ENCODE results near the gene TMIGD3.

The TMIGD3 gene

DNA sequence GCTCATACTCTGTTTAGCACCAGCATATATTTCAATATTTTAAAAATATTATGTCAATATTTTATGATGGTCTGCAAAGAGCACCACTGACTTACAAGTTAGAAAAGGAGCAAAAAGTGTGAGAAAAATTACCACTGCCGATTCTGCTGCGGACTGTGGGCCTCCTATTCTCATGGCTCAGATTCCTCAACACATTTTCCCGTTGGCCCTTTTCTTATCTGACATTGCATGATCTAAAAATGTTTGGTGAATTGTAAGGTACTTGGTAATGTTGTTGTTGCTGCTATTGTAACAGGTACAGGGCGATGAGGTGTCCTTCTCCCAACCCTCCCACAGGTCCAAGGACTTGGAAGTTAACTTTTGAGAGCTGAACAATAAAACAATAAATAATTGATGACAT lies 28.9 kb downstream of the TMIGD3 start:
- DNase-seq = no peak

DNA sequence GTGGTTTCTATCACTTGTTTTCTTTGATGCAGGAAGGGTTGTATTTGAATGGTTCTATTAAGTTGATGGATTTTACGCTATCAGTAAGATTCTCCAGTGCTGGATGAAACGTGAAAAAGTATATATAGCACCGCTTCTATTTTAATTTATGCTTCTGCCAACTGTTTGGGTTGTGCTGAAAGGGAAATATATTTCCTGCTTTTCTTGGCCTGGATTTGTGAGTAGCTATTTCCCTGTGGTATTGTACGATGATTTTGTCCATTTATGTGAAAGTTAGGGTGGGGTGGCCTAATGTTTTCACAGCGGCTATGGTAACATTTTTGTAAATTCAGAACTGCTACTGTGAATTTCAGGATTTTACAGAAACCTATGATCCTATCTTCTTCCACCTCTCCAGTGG lies 29.3 kb downstream of the TMIGD3 start:
- peak; percentile 11 for DNase-seq

DNA sequence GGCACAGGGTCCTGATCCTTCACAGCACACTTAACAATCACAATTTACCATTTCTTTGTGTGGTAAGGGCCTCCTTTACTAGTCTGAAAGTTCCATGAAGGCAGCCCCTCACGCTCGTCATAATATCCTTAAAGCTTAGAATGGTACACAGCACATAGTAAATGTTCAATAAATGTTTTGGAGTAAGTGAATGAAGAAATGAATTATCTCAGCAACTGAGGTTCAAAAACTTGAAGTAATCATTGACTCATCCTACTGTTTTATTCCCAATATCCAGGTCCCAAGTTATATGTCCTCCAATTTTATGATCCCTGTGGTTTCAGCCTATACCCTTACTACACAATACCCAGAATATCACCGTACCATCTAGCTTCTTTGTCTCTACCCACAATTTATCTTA lies 31.9 kb downstream of the TMIGD3 start:
- DNase-seq = no peak

DNA sequence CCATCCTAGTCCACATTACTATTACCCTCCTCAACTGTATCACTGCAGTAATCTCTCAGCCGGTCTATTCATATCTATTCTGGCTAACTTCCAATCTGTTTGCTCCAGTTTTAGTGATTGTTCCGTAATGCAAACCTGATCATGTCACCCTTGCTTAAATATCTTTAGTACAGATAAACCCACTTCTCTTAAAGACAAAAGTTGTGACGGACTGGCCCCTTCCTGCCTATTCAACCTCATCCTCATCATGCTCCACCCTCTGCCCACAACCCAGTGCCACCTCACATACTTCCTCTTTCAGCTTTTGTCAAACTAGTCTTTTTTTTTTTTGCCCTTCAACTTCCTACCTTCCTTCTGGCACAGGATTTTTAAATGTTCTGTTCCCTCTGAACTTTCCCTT lies 32.4 kb downstream of the TMIGD3 start:
- no peak for DNase-seq

DNA sequence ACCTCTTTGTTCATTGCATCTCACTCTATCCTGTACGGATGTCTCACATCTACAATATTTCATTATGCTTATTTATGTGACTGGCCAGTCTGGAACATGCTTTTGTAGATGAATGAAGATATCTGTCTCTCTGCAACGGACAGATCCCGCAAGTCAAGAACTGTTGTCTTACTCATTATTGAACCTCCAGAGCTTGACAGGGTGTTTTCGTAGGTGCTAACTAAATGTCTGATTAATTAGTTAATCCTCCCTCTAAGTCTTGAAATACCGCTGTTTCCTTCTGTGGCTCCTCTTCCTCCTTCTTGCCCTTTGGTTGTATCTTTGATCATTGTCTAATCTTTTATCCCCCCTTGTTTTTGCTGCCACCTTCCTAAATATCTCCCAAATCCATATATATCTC lies 32.8 kb downstream of the TMIGD3 start:
- DNase-seq = no peak

DNA sequence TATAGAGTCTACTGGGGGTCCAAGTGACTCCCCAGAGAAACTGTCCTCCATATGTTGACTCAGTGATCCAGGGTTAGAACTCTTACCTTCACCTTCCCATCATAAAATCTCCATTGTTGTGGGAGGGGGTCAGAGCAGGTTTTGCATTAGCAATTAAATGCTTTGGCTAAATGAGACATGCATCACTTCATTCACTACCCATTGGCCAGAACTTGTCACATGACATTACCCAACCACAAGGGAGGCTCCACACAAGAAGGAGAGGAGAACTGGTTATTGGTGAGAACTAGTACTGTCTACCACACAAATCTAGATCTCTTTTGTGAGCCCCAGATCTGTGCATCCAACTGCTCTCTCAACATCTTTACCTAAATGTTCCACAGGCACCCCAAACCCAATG lies 33.9 kb downstream of the TMIGD3 start:
- DNase-seq = no peak

DNA sequence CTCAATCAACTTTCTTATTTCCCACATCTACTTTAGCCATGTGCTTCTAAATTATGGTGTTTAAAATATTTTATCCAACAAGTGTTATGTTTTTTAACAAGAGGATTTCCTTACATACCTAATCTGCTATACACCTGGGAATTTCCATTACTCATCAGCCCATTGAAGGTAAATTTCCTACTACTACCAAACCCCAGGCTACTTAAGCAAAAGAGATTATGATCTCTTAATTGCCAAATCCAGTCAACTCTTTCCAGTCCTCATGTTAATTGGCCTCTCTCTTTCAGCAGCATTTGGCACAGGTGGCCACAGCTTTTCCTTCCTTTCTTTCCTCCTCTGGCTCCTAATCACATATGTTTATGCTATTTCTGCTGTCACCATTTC lies 34.7 kb downstream of the TMIGD3 start:
- no peak for DNase-seq

DNA sequence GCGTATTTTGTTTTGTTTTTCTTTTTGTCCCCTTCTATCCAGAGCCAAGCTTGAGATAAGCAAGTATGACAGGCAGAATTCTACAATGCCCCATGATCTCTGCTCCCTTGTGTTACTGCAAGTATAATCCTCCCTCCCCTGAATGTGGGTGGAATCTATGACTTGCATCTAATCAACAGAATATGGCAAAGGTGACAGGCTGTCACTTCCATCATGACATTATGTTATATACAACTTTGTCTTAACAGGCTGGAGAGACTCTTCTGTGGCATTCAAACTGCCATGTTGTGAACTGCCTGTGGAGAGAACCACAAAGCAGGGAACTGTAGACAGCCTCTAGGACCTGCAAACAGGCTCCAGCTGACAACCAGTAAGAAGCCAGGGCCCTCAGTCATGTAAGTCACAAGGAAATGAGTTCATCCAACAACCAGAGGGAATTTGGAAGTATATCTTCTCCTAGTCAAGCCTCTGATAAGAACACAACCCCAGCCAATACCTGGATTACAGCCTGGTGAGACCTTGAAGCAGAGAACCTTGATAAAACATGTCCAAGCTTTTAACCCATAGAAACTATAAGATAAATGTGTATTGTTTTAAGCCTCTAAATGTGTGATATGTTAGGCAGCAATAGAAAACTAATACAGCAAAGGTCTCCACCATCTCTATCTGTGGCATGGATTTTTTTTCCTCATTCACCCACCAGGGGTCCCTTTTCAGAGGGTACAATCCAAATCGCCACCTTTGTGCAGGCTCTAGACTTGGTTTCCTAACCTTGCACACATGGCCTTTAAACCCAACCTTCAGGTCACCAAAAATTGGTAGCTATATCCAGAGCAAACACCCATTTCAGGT lies 35.3 kb downstream of the TMIGD3 start:
- no peak for DNase-seq

DNA sequence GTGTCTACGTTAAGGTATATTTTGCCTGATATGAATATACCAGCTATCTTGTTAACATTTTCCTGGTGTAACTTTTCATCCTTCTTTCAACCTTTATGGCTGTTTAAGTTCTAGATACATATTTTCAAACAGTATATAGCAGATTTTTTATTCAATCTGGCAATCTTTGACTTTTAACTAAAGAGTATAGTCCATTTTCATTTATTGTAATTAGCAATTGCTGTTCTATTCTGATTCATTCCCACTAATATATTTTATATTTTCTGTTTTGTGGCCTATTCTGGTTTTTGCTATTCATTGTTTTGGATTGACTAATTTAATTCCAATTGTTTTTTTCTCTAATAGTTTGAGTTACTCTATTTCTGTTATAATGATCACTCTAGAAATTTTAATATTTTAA lies 37.0 kb downstream of the TMIGD3 start:
- DNase-seq = no peak

DNA sequence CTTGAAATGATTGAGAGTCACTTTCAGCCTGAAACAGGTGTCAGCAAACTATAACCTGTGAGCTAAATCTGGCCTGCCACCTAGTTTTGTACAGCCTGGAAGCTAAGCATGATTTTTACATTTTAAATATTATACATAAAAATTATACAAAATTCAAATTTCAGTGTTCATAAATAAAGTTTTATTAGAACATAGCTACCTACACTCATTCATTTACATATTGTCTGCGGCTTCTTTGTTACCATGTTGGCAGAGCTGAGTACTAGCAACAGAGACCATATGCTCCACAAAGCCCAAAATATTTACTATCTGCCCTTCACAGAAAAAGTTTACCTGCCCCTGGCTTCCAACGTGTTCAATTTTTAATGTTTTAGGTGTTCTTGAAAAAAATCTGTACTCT lies 37.7 kb downstream of the TMIGD3 start:
- no peak for DNase-seq

DNA sequence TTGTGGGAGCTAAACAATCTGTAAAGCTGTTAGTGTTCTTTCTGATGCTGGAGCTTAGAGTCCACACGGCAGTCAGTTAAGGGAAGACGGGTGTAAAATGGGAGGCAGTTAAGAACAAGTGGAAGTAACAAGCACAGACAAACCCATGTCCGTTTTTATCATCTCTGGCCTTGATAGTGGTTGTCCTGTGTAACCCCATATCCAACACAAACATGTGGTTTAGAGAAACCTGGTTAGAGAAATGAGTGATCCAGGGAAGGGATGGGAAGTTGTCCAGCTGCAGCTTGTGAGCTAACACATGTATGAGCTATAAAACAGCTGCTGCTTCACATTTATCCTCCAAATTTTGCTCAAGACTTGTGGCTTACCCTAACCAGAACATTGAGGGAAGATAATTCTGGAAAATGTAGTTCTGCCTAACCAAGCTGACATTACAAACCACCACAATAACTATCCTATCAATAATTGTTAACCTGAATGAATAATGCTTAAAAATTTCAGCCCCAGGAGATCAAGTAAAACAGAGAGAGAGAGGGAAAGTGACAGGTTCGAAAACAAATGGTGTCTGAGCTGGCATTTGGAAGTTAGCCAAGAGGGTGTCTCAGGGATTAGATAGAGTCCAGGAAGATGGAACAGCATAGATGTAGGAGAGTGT lies 40.3 kb downstream of the TMIGD3 start:
- peak; percentile 56 for DNase-seq

DNA sequence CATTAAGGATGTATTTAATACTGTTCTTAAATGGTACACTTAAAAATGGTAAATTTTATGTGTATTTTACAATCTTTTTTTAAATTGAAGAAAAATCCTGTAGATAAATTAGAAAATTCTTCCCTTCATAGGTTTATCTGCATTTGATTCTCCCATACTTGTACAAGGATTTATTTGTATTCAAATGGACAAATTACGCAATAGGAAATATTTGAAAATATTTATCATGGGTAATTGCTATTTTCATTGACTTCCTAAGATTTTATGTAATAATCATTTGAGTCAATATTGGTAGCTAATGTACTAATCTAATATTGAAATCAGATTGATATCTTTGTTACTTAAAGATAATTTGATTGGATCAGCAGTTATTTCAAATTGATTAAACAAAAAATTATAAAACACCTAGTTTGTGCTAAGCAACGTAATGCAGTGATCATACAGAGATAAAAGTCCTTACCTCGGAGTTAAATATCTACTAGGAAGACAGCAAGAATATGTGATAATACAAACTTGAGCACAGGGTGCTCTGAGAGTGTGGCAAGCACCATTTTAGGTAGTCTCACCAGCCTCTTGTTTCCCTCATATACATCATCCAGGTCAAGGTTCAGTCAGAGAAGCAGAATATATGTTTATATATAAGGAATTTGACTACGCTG lies 40.9 kb downstream of the TMIGD3 start:
- no peak for DNase-seq

DNA sequence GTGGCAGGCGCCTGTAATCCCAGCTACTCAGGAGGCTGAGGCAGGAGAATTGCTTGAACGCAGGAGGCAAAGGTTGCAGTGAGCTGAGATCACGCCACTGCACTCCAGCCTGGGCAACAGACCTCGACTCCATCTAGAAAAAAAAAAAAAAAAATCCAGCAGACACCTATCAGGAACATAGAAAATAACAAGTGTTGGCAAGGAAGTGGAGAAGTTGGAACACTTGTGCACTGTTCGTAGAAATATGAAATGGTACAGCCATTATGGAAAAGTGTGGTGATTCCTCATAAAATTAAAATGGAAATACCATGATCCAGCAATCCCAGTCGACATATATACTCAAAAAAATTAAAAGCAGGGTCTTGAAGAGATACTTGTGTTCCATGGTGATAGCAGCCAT lies 41.7 kb downstream of the TMIGD3 start:
- DNase-seq = no peak

DNA sequence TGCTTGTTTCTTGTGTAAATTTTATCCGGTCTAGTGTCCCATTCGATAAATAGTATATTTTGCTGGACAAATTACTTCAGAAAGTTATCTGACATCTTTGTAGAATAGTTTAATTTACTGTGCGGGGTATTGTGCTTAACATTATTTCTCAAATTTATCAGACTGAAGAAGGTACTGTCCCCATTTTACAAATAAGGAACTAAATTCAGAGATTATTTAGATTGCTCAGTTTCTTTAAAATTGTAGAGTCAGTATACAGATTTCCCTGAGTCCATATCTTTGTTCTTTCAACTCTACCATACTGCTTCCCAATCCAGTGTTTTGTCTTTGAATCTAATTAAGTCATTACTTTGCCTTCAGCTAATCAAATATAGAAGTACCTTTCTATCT lies 47.8 kb downstream of the TMIGD3 start:
- DNase-seq = no peak

DNA sequence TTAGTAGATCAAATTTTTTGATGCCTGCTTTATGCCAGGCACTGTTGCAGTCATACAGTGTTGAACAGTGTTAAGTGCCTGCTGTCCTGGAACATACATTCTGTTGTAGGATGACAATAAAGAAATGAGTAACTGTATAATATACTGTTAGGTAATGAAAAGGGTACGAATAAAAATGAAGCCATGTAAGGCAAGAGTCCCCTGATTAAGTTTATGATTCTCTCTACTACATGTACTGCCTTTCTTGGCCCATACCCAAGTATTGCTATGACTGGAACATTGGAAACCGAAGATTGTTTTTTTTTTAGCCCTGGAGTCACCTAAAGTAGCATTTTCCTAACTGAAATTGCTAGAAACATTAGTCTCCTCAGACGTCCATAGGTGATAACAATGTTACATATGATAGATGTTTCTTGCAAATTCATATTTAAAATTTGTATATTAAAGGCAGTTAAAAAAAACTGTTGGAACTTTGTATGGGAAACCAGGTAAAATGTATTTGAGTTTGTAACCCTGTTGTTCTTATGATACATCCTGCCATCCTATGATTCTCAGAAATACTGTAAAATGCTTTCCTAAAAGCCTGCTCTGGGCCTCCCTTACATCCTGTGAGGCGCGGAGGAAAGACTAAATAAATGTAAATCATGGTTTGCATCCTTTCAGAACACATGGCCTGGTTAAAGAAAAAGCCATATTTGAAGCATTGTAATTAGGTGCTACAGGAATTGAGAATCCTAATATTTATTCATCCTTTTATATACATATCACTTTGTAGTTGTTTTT lies 48.4 kb downstream of the TMIGD3 start:
- no peak for DNase-seq

DNA sequence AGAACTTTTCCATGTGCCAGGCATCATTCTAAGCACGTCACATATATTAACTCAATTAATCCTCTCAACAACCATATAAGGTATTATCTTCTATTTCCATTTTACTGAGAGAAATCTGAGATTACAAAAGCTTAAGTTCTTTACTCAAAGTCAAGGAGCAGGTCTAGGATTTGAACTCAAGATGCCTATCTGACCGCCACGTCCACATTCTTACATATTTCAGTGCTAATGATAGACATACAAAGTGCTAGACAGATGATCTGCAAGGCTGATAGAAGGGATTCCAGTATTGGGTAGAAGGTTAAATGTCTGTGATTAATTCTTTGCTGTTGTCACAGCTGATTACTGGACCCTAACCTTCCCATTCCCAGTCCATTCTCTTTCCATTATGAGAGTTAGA lies 49.7 kb downstream of the TMIGD3 start:
- no peak for DNase-seq

DNA sequence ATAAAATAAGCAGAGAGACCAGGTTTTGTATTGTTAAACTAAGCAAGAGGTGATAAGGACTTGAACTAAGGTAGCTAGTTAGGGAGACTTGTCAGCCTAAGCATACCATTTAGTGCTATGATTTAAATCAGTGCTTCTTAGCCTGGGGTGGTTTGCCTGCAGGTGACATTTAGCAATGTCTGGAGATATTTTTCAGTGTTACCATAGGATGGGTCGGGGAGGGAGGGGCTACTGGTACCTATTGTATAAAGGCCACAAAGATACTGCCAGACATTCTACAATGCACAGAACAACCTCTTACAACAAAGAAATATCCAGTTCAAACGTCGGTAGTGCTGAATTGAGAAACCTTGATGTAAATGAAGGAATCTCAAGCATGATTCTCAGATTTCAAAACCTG lies 50.9 kb downstream of the TMIGD3 start:
- DNase-seq = no peak

DNA sequence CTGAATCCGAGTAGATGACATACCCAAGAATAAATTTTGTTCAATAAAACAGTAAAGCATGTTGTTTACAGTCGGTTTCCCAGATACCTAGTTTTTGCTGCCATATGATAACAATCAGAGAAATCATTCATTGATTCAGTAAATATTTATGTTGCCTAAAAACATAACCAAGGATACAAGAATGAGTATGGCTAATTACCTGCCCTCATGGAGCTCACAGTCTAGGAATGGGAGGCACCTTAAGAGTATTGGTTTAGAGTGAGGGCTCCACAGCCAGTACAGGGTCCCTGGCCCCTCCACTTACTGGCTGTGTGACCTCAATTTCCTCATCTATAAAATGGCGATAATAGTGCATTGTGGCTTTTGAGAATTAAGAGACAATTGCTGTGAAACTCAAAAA lies 53.2 kb downstream of the TMIGD3 start:
- DNase-seq = no peak

DNA sequence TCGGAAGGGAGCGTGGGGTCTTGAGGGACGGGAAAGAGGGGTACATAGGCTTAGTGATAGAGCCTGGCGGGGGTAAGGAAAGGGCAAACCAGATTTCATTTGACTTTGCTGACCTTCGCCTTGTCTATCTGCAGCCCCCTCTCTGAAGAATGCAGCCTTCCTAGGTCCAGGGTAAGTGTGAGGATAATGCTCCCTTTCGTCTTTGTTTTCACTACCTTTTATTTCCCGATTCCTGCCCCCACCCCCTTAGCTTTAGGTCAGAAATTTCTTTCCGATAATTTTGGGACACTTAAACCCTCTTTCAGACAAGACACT lies 53.8 kb downstream of the TMIGD3 start:
- no peak for DNase-seq

DNA sequence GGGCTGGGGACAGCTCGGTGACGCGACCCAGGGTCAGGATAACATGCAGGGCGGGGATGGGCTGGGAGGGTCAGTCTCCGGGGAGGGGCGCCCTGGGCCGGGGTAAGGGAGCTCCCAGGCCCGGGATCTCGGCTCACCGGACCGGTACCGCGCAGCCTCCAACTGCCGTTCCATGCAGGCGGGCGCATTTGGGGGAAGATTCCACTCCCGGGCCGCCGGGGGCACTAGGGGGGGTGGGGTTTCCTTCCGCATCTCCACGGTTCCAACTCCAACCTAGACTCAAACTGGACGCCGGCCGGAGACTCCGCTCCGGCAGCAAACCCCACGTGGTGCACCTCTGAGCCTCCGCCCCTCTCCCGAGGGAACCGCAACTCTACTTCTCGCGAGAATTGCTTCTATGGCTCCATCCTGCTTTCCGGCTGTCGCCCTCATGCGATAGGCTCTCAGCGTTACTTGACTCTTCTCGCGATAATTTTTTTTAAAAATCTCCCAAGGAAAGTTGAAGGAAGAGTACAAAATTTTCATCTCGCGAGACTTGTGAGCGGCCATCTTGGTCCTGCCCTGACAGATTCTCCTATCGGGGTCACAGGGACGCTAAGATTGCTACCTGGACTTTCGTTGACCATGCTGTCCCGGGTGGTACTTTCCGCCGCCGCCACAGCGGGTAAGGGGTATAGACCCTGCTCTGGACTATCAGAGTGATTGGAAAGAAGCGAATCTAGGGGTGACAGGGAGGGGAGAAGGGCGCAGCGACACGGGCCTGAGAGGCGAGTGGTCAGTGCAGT lies 54.3 kb downstream of the TMIGD3 start, which contains the start of the genes ATP5PB and WDR77:
Gene ATP5PB (plus strand): TSS at position 547 of the 785 bp plus-strand sequence. CDS start 78 bp downstream, at position 625.
Gene WDR77 (minus strand): TSS at position 339 of the 785 bp plus-strand sequence. CDS start 87 bp downstream, at position 252.
- DNase-seq = peak; percentile 99

DNA sequence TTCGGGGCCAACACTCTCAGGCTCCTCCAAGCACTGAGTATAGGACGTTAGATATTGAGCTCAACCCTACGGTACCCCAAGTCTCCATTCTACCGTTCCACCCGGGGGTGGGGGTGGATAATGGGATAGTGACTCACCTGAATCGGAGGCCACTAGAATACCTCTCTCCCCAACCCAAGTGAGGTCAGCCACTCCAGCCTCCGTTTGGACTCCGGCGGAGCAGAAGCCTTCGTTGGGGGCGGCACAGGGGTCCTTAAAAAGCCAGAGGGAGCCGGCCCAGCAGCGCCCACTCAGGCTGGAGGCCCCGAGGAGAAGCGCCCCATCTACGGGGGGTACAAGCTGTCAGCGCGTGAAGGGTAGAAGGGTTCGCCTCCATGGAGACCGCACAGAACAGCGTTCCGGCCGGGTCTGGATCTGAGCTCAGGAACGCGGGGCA lies 54.9 kb downstream of the TMIGD3 start:
- DNase-seq = peak; percentile 20
